Activated CD8-positive, alpha-beta memory T cell treated with anti-CD3 and anti-CD28 coated beads for 48 hours (primary cell): ENCODE results near the gene SH3RF1.
"Not testable (repeated sequence)": the region's sequence is repeated elsewhere in the genome, so short reads cannot be mapped to it uniquely, and the experiment has no call there.

ENCODE experiments used
- DNase-seq, 3 experiments: peaks; one replicate each; pipeline ENCODE4 v3.0.0-alpha.2; 2020; ENCODE audit warnings: low read depth in 2 of 3, low spot score in 2 of 3

Gene SH3RF1

GRCh38 chr4:169229571-169230028 is 41.2 kb downstream of the SH3RF1 start:
- no peak for DNase-seq

- no peak for DNase-seq
Measured at GRCh38 chr4:169228076-169228475, 42.7 kb downstream of the SH3RF1 start.

- no peak for DNase-seq
Measured at GRCh38 chr4:169226565-169226964, 44.2 kb downstream of the SH3RF1 start.

- DNase-seq, result no peak
Measured at GRCh38 chr4:169225812-169226211, 44.9 kb downstream of the SH3RF1 start.

GRCh38 chr4:169225058-169225751 is 45.6 kb downstream of the SH3RF1 start:
- no peak for DNase-seq

GRCh38 chr4:169222761-169223160 is 48.0 kb downstream of the SH3RF1 start:
- no peak for DNase-seq

- no peak for DNase-seq
Measured at GRCh38 chr4:169221662-169222061, 49.1 kb downstream of the SH3RF1 start.

- DNase-seq, result no peak
Measured at GRCh38 chr4:169220854-169221411, 49.8 kb downstream of the SH3RF1 start.

GRCh38 chr4:169220447-169220846 is 50.3 kb downstream of the SH3RF1 start:
- DNase-seq, result no peak

- DNase-seq, result no peak
Measured at GRCh38 chr4:169219440-169219839, 51.3 kb downstream of the SH3RF1 start.

GRCh38 chr4:169215656-169216055 is 55.1 kb downstream of the SH3RF1 start:
- DNase-seq, result no peak

GRCh38 chr4:169212981-169213380 is 57.8 kb downstream of the SH3RF1 start:
- DNase-seq, result no peak

- no peak for DNase-seq
Measured at GRCh38 chr4:169210504-169211118, 60.1 kb downstream of the SH3RF1 start.

GRCh38 chr4:169209388-169209883 is 61.3 kb downstream of the SH3RF1 start:
- DNase-seq, result no peak

- DNase-seq, result no peak
Measured at GRCh38 chr4:169208516-169208915, 62.2 kb downstream of the SH3RF1 start.

GRCh38 chr4:169208090-169208455 is 62.7 kb downstream of the SH3RF1 start:
- DNase-seq, result no peak

GRCh38 chr4:169207436-169208089 is 63.2 kb downstream of the SH3RF1 start:
- no peak for DNase-seq

- no peak for DNase-seq
Measured at GRCh38 chr4:169205744-169206080, 65.0 kb downstream of the SH3RF1 start.

- DNase-seq, result no peak
Measured at GRCh38 chr4:169205075-169205743, 65.5 kb downstream of the SH3RF1 start.

GRCh38 chr4:169203891-169204290 is 66.9 kb downstream of the SH3RF1 start:
- DNase-seq, result no peak

GRCh38 chr4:169203278-169203677 is 67.5 kb downstream of the SH3RF1 start:
- DNase-seq, result not testable (repeated sequence)
